Activated T-helper 17 cell treated with anti-CD3 and anti-CD28 coated beads, Interleukin-2, amount 50 U/mL, for 72 hours (primary cell): ENCODE results near the gene DOK6. TPM values are rescaled to one million over a fixed set of nuclear protein-coding genes. Genes with fewer than 3 reads are reported as not detected.

ENCODE experiments used
- ATAC-seq: fragments of 150-1000 bp; cut with Tn5 transposase; replicated peaks from 2 replicates; pipeline ENCODE4 v1.10.0; 2021; ENCODE audit warnings: mild to moderate bottlenecking, moderate library complexity
- H3K27ac Mint-ChIP-seq: one replicate; pipeline ENCODE4 v1.8.0; 2022; ENCODE audit warnings: mixed read lengths
- H3K27me3 Mint-ChIP-seq: one replicate; pipeline ENCODE4 v1.8.0; 2022; ENCODE audit warnings: mixed read lengths
- H3K36me3 Mint-ChIP-seq: one replicate; pipeline ENCODE4 v1.8.0; 2022; ENCODE audit warnings: low read depth, mild to moderate bottlenecking, mixed read lengths
- H3K4me1 Mint-ChIP-seq: one replicate; pipeline ENCODE4 v1.8.0; 2022; ENCODE audit warnings: mixed read lengths
- H3K4me3 Mint-ChIP-seq: one replicate; pipeline ENCODE4 v1.8.0; 2022; ENCODE audit warnings: mild to moderate bottlenecking, mixed read lengths
- H3K9me3 Mint-ChIP-seq: one replicate; pipeline ENCODE4 v1.8.0; 2022; ENCODE audit warnings: mixed read lengths
- total RNA-seq, 2 donors: library from RNA; stranded (reverse); gene quantifications; one replicate each; pipeline ENCODE4 v1.2.3, GENCODE V29; 2022

Gene DOK6
- total RNA-seq, 2 donors from 2014 or later: not detected

GRCh38 chr18:69880083-69880482 lies 479.4 kb downstream of the DOK6 start:
- ATAC-seq: no peak
- no peaks in the 10 kb centered on the region for H3K27me3 Mint-ChIP-seq
- peaks cover 92% of the 10 kb centered on the region for H3K36me3 Mint-ChIP-seq

GRCh38 chr18:69882965-69883668 lies 482.4 kb downstream of the DOK6 start:
- no peaks in the 10 kb centered on the region for H3K27me3 Mint-ChIP-seq
- no peaks in the 10 kb centered on the region for H3K9me3 Mint-ChIP-seq
- H3K4me1 Mint-ChIP-seq: peaks cover 44% of the 10 kb centered on the region
- peaks cover 89% of the 10 kb centered on the region for H3K36me3 Mint-ChIP-seq
- peak overlapping the region; percentile 85 for H3K4me3 Mint-ChIP-seq
- peak overlapping the region; percentile 100 for H3K27ac Mint-ChIP-seq
- peak; percentile 7 for ATAC-seq

More at GRCh38 chr18:69880083-69880482, 479.4 kb downstream of the DOK6 start:
- H3K27ac Mint-ChIP-seq: peak overlapping the region; percentile 70
- H3K9me3 Mint-ChIP-seq: no peaks in the 10 kb centered on the region
- H3K4me1 Mint-ChIP-seq: peaks cover 31% of the 10 kb centered on the region
- no peak overlapping the region for H3K4me3 Mint-ChIP-seq

- ATAC-seq: no peak
- peaks cover 89% of the 10 kb centered on the region for H3K36me3 Mint-ChIP-seq
- H3K9me3 Mint-ChIP-seq: no peaks in the 10 kb centered on the region
- H3K4me3 Mint-ChIP-seq: peak overlapping the region; percentile 85
- H3K27me3 Mint-ChIP-seq: no peaks in the 10 kb centered on the region
- H3K27ac Mint-ChIP-seq: peak overlapping the region; percentile 100
- peaks cover 50% of the 10 kb centered on the region for H3K4me1 Mint-ChIP-seq
Observed at GRCh38 chr18:69883781-69884180, 483.1 kb downstream of the DOK6 start.

- Mint-ChIP-seq H3K4me3 (peak overlapping the region; percentile 85), H3K27ac (peak overlapping the region; percentile 100), H3K9me3 (no peaks in the 10 kb centered on the region), H3K27me3 (no peaks in the 10 kb centered on the region), H3K36me3 (peaks cover 88% of the 10 kb centered on the region), H3K4me1 (peaks cover 49% of the 10 kb centered on the region)
- ATAC-seq: no peak
Observed at GRCh38 chr18:69885355-69885754, 484.7 kb downstream of the DOK6 start.

GRCh38 chr18:69885841-69886531 lies 485.3 kb downstream of the DOK6 start:
- no peaks in the 10 kb centered on the region for H3K27me3 Mint-ChIP-seq
- peaks cover 88% of the 10 kb centered on the region for H3K36me3 Mint-ChIP-seq
- H3K4me3 Mint-ChIP-seq: peak overlapping the region; percentile 85
- H3K9me3 Mint-ChIP-seq: no peaks in the 10 kb centered on the region
- ATAC-seq: peak; percentile 79
- H3K4me1 Mint-ChIP-seq: peaks cover 54% of the 10 kb centered on the region
- H3K27ac Mint-ChIP-seq: peak overlapping the region; percentile 100

- H3K4me3 Mint-ChIP-seq: peak overlapping the region; percentile 85
- H3K9me3 Mint-ChIP-seq: no peaks in the 10 kb centered on the region
- H3K27me3 Mint-ChIP-seq: no peaks in the 10 kb centered on the region
- H3K36me3 Mint-ChIP-seq: peaks cover 89% of the 10 kb centered on the region
- no peak for ATAC-seq
- peaks cover 58% of the 10 kb centered on the region for H3K4me1 Mint-ChIP-seq
- peak overlapping the region; percentile 100 for H3K27ac Mint-ChIP-seq
Observed at GRCh38 chr18:69887256-69887655, 486.6 kb downstream of the DOK6 start.

- Mint-ChIP-seq H3K4me3 (peak overlapping the region; percentile 55), H3K4me1 (peaks cover 54% of the 10 kb centered on the region), H3K27ac (peak overlapping the region; percentile 98), H3K36me3 (peaks cover 93% of the 10 kb centered on the region), H3K27me3 (no peaks in the 10 kb centered on the region), H3K9me3 (no peaks in the 10 kb centered on the region)
- ATAC-seq: peak; percentile 36
Observed at GRCh38 chr18:69889009-69889408, 488.3 kb downstream of the DOK6 start.

- Mint-ChIP-seq H3K27me3 (no peaks in the 10 kb centered on the region), H3K27ac (peak overlapping the region; percentile 98), H3K36me3 (peaks cover 93% of the 10 kb centered on the region), H3K4me1 (peaks cover 43% of the 10 kb centered on the region), H3K9me3 (no peaks in the 10 kb centered on the region), H3K4me3 (peak overlapping the region; percentile 55)
- peak; percentile 46 for ATAC-seq
Observed at GRCh38 chr18:69890558-69890957, 489.9 kb downstream of the DOK6 start.

GRCh38 chr18:69894467-69894866 lies 493.8 kb downstream of the DOK6 start:
- Mint-ChIP-seq H3K9me3 (no peaks in the 10 kb centered on the region), H3K4me3 (peak overlapping the region; percentile 84), H3K27ac (peak overlapping the region; percentile 55), H3K36me3 (peaks cover 99% of the 10 kb centered on the region), H3K27me3 (no peaks in the 10 kb centered on the region), H3K4me1 (peaks cover 50% of the 10 kb centered on the region)
- no peak for ATAC-seq

GRCh38 chr18:69895066-69896047 lies 494.7 kb downstream of the DOK6 start:
- peak overlapping the region; percentile 84 for H3K4me3 Mint-ChIP-seq
- peaks cover 99% of the 10 kb centered on the region for H3K36me3 Mint-ChIP-seq
- H3K27me3 Mint-ChIP-seq: no peaks in the 10 kb centered on the region
- H3K4me1 Mint-ChIP-seq: peaks cover 55% of the 10 kb centered on the region
- H3K27ac Mint-ChIP-seq: peak overlapping the region; percentile 98
- ATAC-seq: no peak
- H3K9me3 Mint-ChIP-seq: peaks cover 3% of the 10 kb centered on the region

GRCh38 chr18:69897397-69898108 lies 496.9 kb downstream of the DOK6 start:
- Mint-ChIP-seq H3K9me3 (peaks cover 3% of the 10 kb centered on the region), H3K4me1 (peaks cover 57% of the 10 kb centered on the region), H3K27me3 (no peaks in the 10 kb centered on the region), H3K4me3 (peak overlapping the region; percentile 84), H3K36me3 (peaks cover 96% of the 10 kb centered on the region), H3K27ac (peak overlapping the region; percentile 98)
- ATAC-seq: peak; percentile 55

GRCh38 chr18:69898241-69898861 lies 497.7 kb downstream of the DOK6 start:
- ATAC-seq: peak; percentile 27
- H3K9me3 Mint-ChIP-seq: peaks cover 3% of the 10 kb centered on the region
- no peaks in the 10 kb centered on the region for H3K27me3 Mint-ChIP-seq
- peaks cover 61% of the 10 kb centered on the region for H3K4me1 Mint-ChIP-seq
- peak overlapping the region; percentile 84 for H3K4me3 Mint-ChIP-seq
- H3K27ac Mint-ChIP-seq: peak overlapping the region; percentile 98
- peaks cover 96% of the 10 kb centered on the region for H3K36me3 Mint-ChIP-seq
